ENCODE measurements around the gene FAM83F. TPM values are rescaled to one million over a fixed set of nuclear protein-coding genes. Genes with fewer than 3 reads are reported as not detected.

The FAM83F gene
- total and polyA plus RNA-seq, 2 donors (not counting 1 experiment from before 2014, with no cell fraction given): 0.10 TPM; not detected in 1

- H3K79me2 ChIP-seq (ENCODE audit: control insufficient read depth, insufficient read depth, low read length): no peaks in the 10 kb centered on the region
- no peaks in the 10 kb centered on the region for H3K36me3 ChIP-seq (replicated peaks in 1 of 2; ENCODE audit: control extremely low read depth in 1 of 2, control insufficient read depth in 1 of 2, extremely low read depth in 1 of 2, insufficient read depth in 2 of 2, low read length in 1 of 2)
- H3K27ac Mint-ChIP-seq: no peak overlapping the region
- TF ChIP-seq EZH2 (IDR thresholded peaks at IDR 0.05; ENCODE audit: borderline replicate concordance, insufficient read depth, low read depth, low read length, poor library complexity, severe bottlenecking) (no peak), CTCF (IDR thresholded peaks at IDR 0.05) (no peak)
- intact Hi-C loops (cut with micrococcal nuclease): no loop called here
- H2AFZ ChIP-seq (ENCODE audit: insufficient read depth, low read depth, low read length, poor library complexity, severe bottlenecking): no peak overlapping the region
- peaks cover 0 to 8% (median 0%) of the 10 kb centered on the region in 4 experiments for H3K27me3 ChIP-seq (replicated peaks in 1 of 4; ENCODE audit: control extremely low read depth in 1 of 4, control insufficient read depth in 3 of 4, insufficient read depth in 4 of 4, low read length in 3 of 4)
- WGBS (ENCODE audit: insufficient coverage): 94% methylated on average over 4 of the region's 5 CpGs
- no peak overlapping the region for H3K27ac ChIP-seq (ENCODE audit: low read length in 2 of 2)
- no peak for DNase-seq
- no peak overlapping the region for H3K4me3 Mint-ChIP-seq
- no peak overlapping the region for H3K9ac ChIP-seq (ENCODE audit: low read length)
- H4K20me1 ChIP-seq (ENCODE audit: control insufficient read depth, insufficient read depth, low read length, poor library complexity, severe bottlenecking): no peaks in the 10 kb centered on the region
- H3K4me1 ChIP-seq (ENCODE audit: control insufficient read depth in 2 of 2, insufficient read depth in 2 of 2, low read length in 2 of 2): no peaks in the 10 kb centered on the region
- no peak overlapping the region for H3K4me3 ChIP-seq (ENCODE audit: control extremely low read depth in 1 of 5, extremely low read depth in 1 of 5, insufficient read depth in 1 of 5, low read depth in 2 of 5, low read length in 4 of 5)
- H3K4me1 Mint-ChIP-seq: no peaks in the 10 kb centered on the region
- H3K9me3 Mint-ChIP-seq (ENCODE audit: insufficient read depth): no peaks in the 10 kb centered on the region
- H3K27me3 Mint-ChIP-seq: peaks cover 28% of the 10 kb centered on the region
- ATAC-seq (ENCODE audit: low read depth): no peak
- POLR2A ChIA-PET: no interaction called here
- no peaks in the 10 kb centered on the region for H3K9me3 ChIP-seq (ENCODE audit: control extremely low read depth in 1 of 3, control insufficient read depth in 2 of 3, insufficient read depth in 1 of 3, low read length in 2 of 3)
- H3K4me2 ChIP-seq (replicated peaks; ENCODE audit: low read depth, low read length, poor library complexity, severe bottlenecking): no peak overlapping the region
- CTCF ChIA-PET: no interaction called here
Measured at GRCh38 chr22:39979458-39979857, 15.3 kb upstream of the FAM83F start.

- no peak overlapping the region for H3K27ac ChIP-seq (ENCODE audit: low read length in 2 of 2)
- no peaks in the 10 kb centered on the region for H3K4me1 Mint-ChIP-seq
Measured at GRCh38 chr22:39980596-39980995, 14.2 kb upstream of the FAM83F start.

More at GRCh38 chr22:39980596-39980995, 14.2 kb upstream of the FAM83F start:
- H3K9me3 Mint-ChIP-seq (ENCODE audit: insufficient read depth): no peaks in the 10 kb centered on the region
- Histone ChIP-seq H3K9me3 (ENCODE audit: control extremely low read depth in 1 of 3, control insufficient read depth in 2 of 3, insufficient read depth in 1 of 3, low read length in 2 of 3) (no peaks in the 10 kb centered on the region), H3K4me1 (ENCODE audit: control insufficient read depth in 2 of 2, insufficient read depth in 2 of 2, low read length in 2 of 2) (no peaks in the 10 kb centered on the region), H3K27me3 (replicated peaks in 1 of 4; ENCODE audit: control extremely low read depth in 1 of 4, control insufficient read depth in 3 of 4, insufficient read depth in 4 of 4, low read length in 3 of 4) (peaks cover 0 to 15% (median 0%) of the 10 kb centered on the region in 4 experiments), H3K4me2 (replicated peaks; ENCODE audit: low read depth, low read length, poor library complexity, severe bottlenecking) (no peak overlapping the region), H3K4me3 (ENCODE audit: control extremely low read depth in 1 of 5, extremely low read depth in 1 of 5, insufficient read depth in 1 of 5, low read depth in 2 of 5, low read length in 4 of 5) (no peak overlapping the region), H3K9ac (ENCODE audit: low read length) (no peak overlapping the region), H2AFZ (ENCODE audit: insufficient read depth, low read depth, low read length, poor library complexity, severe bottlenecking) (no peak overlapping the region), H4K20me1 (ENCODE audit: control insufficient read depth, insufficient read depth, low read length, poor library complexity, severe bottlenecking) (no peaks in the 10 kb centered on the region), H3K79me2 (ENCODE audit: control insufficient read depth, insufficient read depth, low read length) (no peaks in the 10 kb centered on the region), H3K36me3 (replicated peaks in 1 of 2; ENCODE audit: control extremely low read depth in 1 of 2, control insufficient read depth in 1 of 2, extremely low read depth in 1 of 2, insufficient read depth in 2 of 2, low read length in 1 of 2) (no peaks in the 10 kb centered on the region)
- ATAC-seq (ENCODE audit: low read depth) (no peak), DNase-seq (no peak)
- 97% methylated on average over 3 of the region's 6 CpGs for WGBS (ENCODE audit: insufficient coverage)
- intact Hi-C loops (cut with micrococcal nuclease): no loop called here
- no peak overlapping the region for H3K27ac Mint-ChIP-seq
- H3K4me3 Mint-ChIP-seq: no peak overlapping the region
- CTCF ChIA-PET: no interaction called here
- no peak for TF ChIP-seq EZH2 (IDR thresholded peaks at IDR 0.05; ENCODE audit: borderline replicate concordance, insufficient read depth, low read depth, low read length, poor library complexity, severe bottlenecking)
- no peak for TF ChIP-seq CTCF (IDR thresholded peaks at IDR 0.05)
- POLR2A ChIA-PET: no interaction called here
- peaks cover 36% of the 10 kb centered on the region for H3K27me3 Mint-ChIP-seq
